MM.1S (cell line): Measurements from ENCODE around the gene BID.

Experiments used
- DNase-seq: peaks from one replicate; pipeline ENCODE4 v3.0.0-alpha.2; 2015
- H2AFZ ChIP-seq: fragments of 300-600 bp; sonication (generic); 2 replicates; pipeline ENCODE4 v1.6.0; 2016; ENCODE audit warnings: antibody characterized with exemption, low read length
- H3F3A ChIP-seq: fragments of 300-600 bp; sonication (generic); 2 replicates; pipeline ENCODE4 v1.6.1; 2016; ENCODE audit warnings: mild to moderate bottlenecking, antibody characterized with exemption, low read length, moderate library complexity, mixed read lengths; ENCODE audit not compliant: insufficient read depth
- H3K27ac ChIP-seq: fragments of 300-600 bp; sonication (generic); 2 replicates; pipeline ENCODE4 v1.5.1; 2016; ENCODE audit warnings: mild to moderate bottlenecking, low read length
- H3K27me3 ChIP-seq: fragments of 300-600 bp; sonication (generic); replicated peaks from 2 replicates; pipeline ENCODE4 v1.6.0; 2016; ENCODE audit warnings: low read length; ENCODE audit not compliant: insufficient read depth
- H3K36me3 ChIP-seq: fragments of 300-600 bp; sonication (generic); replicated peaks from 2 replicates; pipeline ENCODE4 v1.6.1; 2016; ENCODE audit warnings: mild to moderate bottlenecking, low read length, mixed read lengths; ENCODE audit not compliant: insufficient read depth
- H3K4me1 ChIP-seq: fragments of 300-600 bp; sonication (generic); 2 replicates; pipeline ENCODE4 v1.6.1; 2016; ENCODE audit warnings: low read length, mixed read lengths
- H3K4me2 ChIP-seq: fragments of 300-600 bp; sonication (generic); 2 replicates; pipeline ENCODE4 v1.6.0; 2016; ENCODE audit warnings: low read depth, low read length
- H3K4me3 ChIP-seq: fragments of 300-600 bp; sonication (generic); 2 replicates; pipeline ENCODE4 v1.5.1; 2016; ENCODE audit warnings: low read length, mixed read lengths
- H3K79me2 ChIP-seq: fragments of 300-600 bp; sonication (generic); 2 replicates; pipeline ENCODE4 v1.6.1; 2016; ENCODE audit warnings: mixed run types, low read length, mixed read lengths
- H3K9ac ChIP-seq: fragments of 300-600 bp; sonication (generic); 2 replicates; pipeline ENCODE4 v1.6.1; 2016; ENCODE audit warnings: low read length, mixed read lengths
- H3K9me2 ChIP-seq: fragments of 300-600 bp; sonication (generic); replicated peaks from 2 replicates; pipeline ENCODE4 v1.6.1; 2016; ENCODE audit warnings: mild to moderate bottlenecking, low read length, mixed read lengths; ENCODE audit not compliant: insufficient read depth
- H3K9me3 ChIP-seq: fragments of 300-600 bp; sonication (generic); replicated peaks from 2 replicates; pipeline ENCODE4 v1.6.1; 2016; ENCODE audit warnings: mild to moderate bottlenecking, low read length, mixed read lengths; ENCODE audit not compliant: insufficient read depth
- H4K20me1 ChIP-seq: fragments of 300-600 bp; sonication (generic); 2 replicates; pipeline ENCODE4 v1.6.1; 2016; ENCODE audit warnings: mild to moderate bottlenecking, low read length, moderate library complexity, mixed read lengths; ENCODE audit not compliant: insufficient read depth
- CTCF ChIP-seq: fragments of 300-600 bp; sonication (generic); IDR thresholded peaks from 2 replicates; pipeline ENCODE4 v1.5.1; 2016; ENCODE audit warnings: antibody characterized with exemption, low read length, mixed read lengths
- EZH2 ChIP-seq: fragments of 300-600 bp; sonication (generic); optimal IDR thresholded peaks from 2 replicates; pipeline ENCODE3; 2017; ENCODE audit warnings: low read depth, mild to moderate bottlenecking, antibody characterized with exemption, low read length, mixed read lengths
- EZH2phosphoT487 ChIP-seq: fragments of 300-600 bp; sonication (generic); IDR thresholded peaks from 2 replicates; pipeline ENCODE4 v1.6.1; 2018; ENCODE audit warnings: antibody characterized with exemption, low read length

BID gene

DNA sequence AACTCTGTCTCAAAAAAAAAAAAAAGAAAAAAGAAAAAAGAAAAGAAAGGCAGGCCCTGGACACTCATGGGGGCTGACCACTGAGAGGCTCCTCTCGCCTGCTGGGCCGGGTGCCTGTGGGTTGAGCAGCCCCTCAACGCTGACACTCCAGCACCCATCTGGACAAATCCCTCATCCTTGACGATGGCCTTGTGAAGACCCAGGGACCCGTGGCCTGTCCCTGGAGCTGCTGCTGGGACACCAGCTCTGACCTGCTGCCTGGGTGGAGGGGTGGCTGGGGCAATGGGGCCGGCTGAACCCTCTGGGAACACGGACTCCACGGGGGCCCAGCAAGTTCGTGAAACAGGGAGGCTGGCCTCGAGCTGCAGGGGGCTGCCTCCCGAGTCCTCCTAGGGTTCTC lies 10.5 kb upstream of the BID start:
- no peak overlapping the region for H3K4me3 ChIP-seq
- no peaks in the 10 kb centered on the region for H4K20me1 ChIP-seq
- no peak overlapping the region for H3K27ac ChIP-seq
- TF ChIP-seq CTCF (no peak), EZH2 (no peak), EZH2phosphoT487 (no peak)
- H3K4me1 ChIP-seq: no peaks in the 10 kb centered on the region
- H3K9me3 ChIP-seq: no peaks in the 10 kb centered on the region
- H3F3A ChIP-seq: no peaks in the 10 kb centered on the region; the same call in 1 of the 2 replicates
- no peaks in the 10 kb centered on the region for H3K27me3 ChIP-seq
- H3K4me2 ChIP-seq: no peak overlapping the region
- 0 out of 2 replicates have a peak, but pooled peaks cover under 1% of the 10 kb centered on the region for H3K79me2 ChIP-seq
- no peak overlapping the region for H3K9ac ChIP-seq
- DNase-seq: no peak
- H3K9me2 ChIP-seq: no peaks in the 10 kb centered on the region
- H2AFZ ChIP-seq: no peak overlapping the region
- no peaks in the 10 kb centered on the region for H3K36me3 ChIP-seq

DNA sequence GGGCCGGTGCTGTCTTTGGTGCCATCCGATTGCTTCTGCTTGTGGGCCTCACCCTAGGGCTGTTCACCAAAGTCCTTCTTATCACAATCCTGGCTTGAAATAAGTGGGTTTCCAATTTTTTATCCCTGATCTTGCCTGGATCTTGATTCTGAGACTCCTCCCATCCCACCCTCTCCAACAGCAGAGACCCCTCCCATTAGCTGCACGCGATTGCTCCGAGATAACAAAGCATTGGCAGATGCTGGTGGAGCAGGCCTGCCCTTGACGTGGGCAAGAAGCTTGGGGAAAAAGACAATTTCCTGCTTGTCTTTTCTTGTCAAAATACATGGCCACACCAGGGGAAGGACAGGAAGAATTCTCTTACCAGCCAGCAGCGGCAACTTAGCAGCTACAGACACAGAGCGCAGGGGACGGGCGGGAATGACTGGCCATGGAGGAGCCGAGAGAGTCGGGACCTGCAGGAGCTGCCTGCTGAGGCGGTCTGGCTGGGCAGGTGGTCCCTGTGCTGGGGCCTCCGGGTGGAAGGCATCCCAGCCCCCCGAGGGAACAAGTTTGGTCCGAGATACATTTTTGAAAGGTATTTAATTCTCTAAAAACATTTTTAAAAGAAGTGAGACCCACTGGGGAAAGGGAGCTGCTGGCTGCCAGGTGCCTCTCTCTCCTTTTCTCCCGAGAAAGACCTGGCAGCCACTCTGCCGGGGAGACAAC lies 9.7 kb upstream of the BID start:
- Histone ChIP-seq H3K4me1 (no peaks in the 10 kb centered on the region), H3K4me2 (no peak overlapping the region), H3K27me3 (no peaks in the 10 kb centered on the region), H3K27ac (no peak overlapping the region), H2AFZ (no peak overlapping the region), H3K9ac (no peak overlapping the region), H3K79me2 (peaks cover 9% of the 10 kb centered on the region; the same call in 1 of the 2 replicates), H3K9me2 (no peaks in the 10 kb centered on the region), H4K20me1 (no peaks in the 10 kb centered on the region), H3K4me3 (no peak overlapping the region), H3F3A (no peaks in the 10 kb centered on the region; the same call in 1 of the 2 replicates), H3K9me3 (no peaks in the 10 kb centered on the region), H3K36me3 (no peaks in the 10 kb centered on the region)
- TF ChIP-seq CTCF (no peak), EZH2phosphoT487 (no peak), EZH2 (no peak)
- DNase-seq: no peak

GRCh38 chr22:17783312-17783711 lies 9.0 kb upstream of the BID start:
- Histone ChIP-seq H3K9me2 (no peaks in the 10 kb centered on the region), H3F3A (no peaks in the 10 kb centered on the region; the same call in 1 of the 2 replicates), H3K27me3 (no peaks in the 10 kb centered on the region), H3K4me2 (no peak overlapping the region), H3K4me3 (no peak overlapping the region), H3K27ac (no peak overlapping the region), H4K20me1 (no peaks in the 10 kb centered on the region), H3K36me3 (no peaks in the 10 kb centered on the region), H2AFZ (no peak overlapping the region), H3K9ac (no peak overlapping the region), H3K4me1 (no peaks in the 10 kb centered on the region), H3K9me3 (no peaks in the 10 kb centered on the region), H3K79me2 (peaks cover 15% of the 10 kb centered on the region)
- DNase-seq: no peak
- TF ChIP-seq CTCF: no peak
- no peak for TF ChIP-seq EZH2phosphoT487
- no peak for TF ChIP-seq EZH2
